K562 (cell line): ENCODE results near the gene PLAC8L1. TPM values are rescaled to one million over a fixed set of nuclear protein-coding genes. Genes with fewer than 3 reads are reported as not detected.

Source experiments
- ATAC-seq: fragments of 200-7000 bp; cut with Tn5 transposase; 3 replicates; pipeline ENCODE4 v1.9.1; 2020; ENCODE audit warnings: moderate library complexity
- BruUV-seq: library from RNA; stranded (reverse); fragments of 400-500 nt; replicated peaks from 2 replicates; lab custom pipeline; 2021; lab: Mats Ljungman, UMichigan
- CTCF ChIA-PET: fragments of 300-600 bp; formaldehyde crosslinking; extraction: SDS; loops from one replicate; lab custom pipeline; 2021; ENCODE audit warnings: low intra/inter-chr PET ratio; lab: Yijun Ruan, JAX
- POLR2A ChIA-PET: fragments of 300-600, 350-650 bp; sonication (Branson Sonifier 250); formaldehyde crosslinking; extraction: SDS; loops from one replicate; lab custom pipeline; 2021; ENCODE audit warnings: antibody characterized with exemption, inconsistent platforms; lab: Yijun Ruan, JAX
- DNase-seq, 4 experiments: peaks; one replicate each; pipeline versions ENCODE4 v3.0.0 to v3.0.0-alpha.2; 2011 to 2018; ENCODE audit warnings: low spot score in 3 of 4, mixed read lengths in 3 of 4; ENCODE audit errors: extremely low read depth in 1 of 4
- FAIRE-seq: peaks from 2 replicates; lab custom pipeline; 2011; peaks lifted over from hg19 to GRCh38; lab: Jason Lieb, UNC
- H2AFZ ChIP-seq: 2 replicates; pipeline ENCODE4 v1.6.0; 2011; ENCODE audit warnings: low read depth, low read length, control low read depth, inconsistent platforms
- H3K27ac ChIP-seq: fragments of 200-600 bp; 3 replicates; pipeline ENCODE4 v1.8.0; 2011; ENCODE audit warnings: low read depth, mild to moderate bottlenecking, control low read depth, inconsistent platforms, low read length, moderate library complexity, mixed read lengths; ENCODE audit errors: extremely low read depth
- H3K27me3 ChIP-seq, 2 experiments: fragments of 300-600 bp in 1 of 2; 2 replicates in 1 of 2; 3 replicates in 1 of 2; pipeline versions ENCODE4 v1.6.0 to v1.8.0; 2011; ENCODE audit warnings: inconsistent platforms in 2 of 2, low read length in 2 of 2, mild to moderate bottlenecking in 1 of 2, mixed read lengths in 1 of 2, moderate library complexity in 1 of 2; ENCODE audit not compliant: control insufficient read depth in 2 of 2, insufficient read depth in 2 of 2
- H3K36me3 ChIP-seq: fragments of 300-600 bp; 3 replicates; pipeline ENCODE4 v1.8.0; 2011; ENCODE audit warnings: mild to moderate bottlenecking, low read length, inconsistent platforms; ENCODE audit not compliant: control insufficient read depth, insufficient read depth
- H3K4me1 ChIP-seq, 2 experiments: fragments of 200-600 bp in 1 of 2; replicated peaks in 1 of 2; 2 replicates in 1 of 2; 3 replicates in 1 of 2; pipeline versions ENCODE4 v1.5.1 to v1.8.0; 2011; ENCODE audit warnings: inconsistent platforms in 2 of 2, low read length in 2 of 2, mild to moderate bottlenecking in 1 of 2, mixed read lengths in 1 of 2, moderate library complexity in 1 of 2; ENCODE audit not compliant: control insufficient read depth in 2 of 2, insufficient read depth in 2 of 2
- H3K4me2 ChIP-seq: 2 replicates; pipeline ENCODE4 v1.6.1; 2011; ENCODE audit warnings: low read length, control low read depth, inconsistent platforms, mixed read lengths; ENCODE audit not compliant: insufficient read depth
- H3K4me3 ChIP-seq: fragments of 200-600 bp; sonication (generic), shearing (Covaris generic); 2 replicates; pipeline ENCODE4 v1.5.1; 2016; ENCODE audit warnings: control low read depth, inconsistent platforms
- H3K79me2 ChIP-seq: fragments of 200-600 bp; 3 replicates; pipeline ENCODE4 v1.8.0; 2011; ENCODE audit warnings: low read length, inconsistent platforms; ENCODE audit not compliant: control insufficient read depth, insufficient read depth
- H3K9ac ChIP-seq, 2 experiments: 2 replicates each; pipeline versions ENCODE4 v1.6.0 to v1.6.1; 2011; ENCODE audit warnings: low read depth in 2 of 2, low read length in 2 of 2, control low read depth in 1 of 2, inconsistent platforms in 1 of 2, mild to moderate bottlenecking in 1 of 2, mixed read lengths in 1 of 2; ENCODE audit not compliant: insufficient read depth in 1 of 2
- H3K9me1 ChIP-seq: one replicate; pipeline ENCODE4 v1.6.0; 2011; ENCODE audit warnings: inconsistent platforms, mild to moderate bottlenecking, low read length, moderate library complexity; ENCODE audit not compliant: control insufficient read depth, insufficient read depth
- H3K9me3 ChIP-seq: replicated peaks from 2 replicates; pipeline ENCODE4 v1.5.1; 2011; ENCODE audit warnings: low read depth, low read length, inconsistent platforms; ENCODE audit not compliant: control insufficient read depth, insufficient read depth
- H4K20me1 ChIP-seq: replicated peaks from 2 replicates; pipeline ENCODE4 v1.6.1; 2011; ENCODE audit warnings: low read length, inconsistent platforms, mixed read lengths; ENCODE audit not compliant: control insufficient read depth, insufficient read depth
- CBFA2T3 ChIP-seq: fragments of 450-650 bp; IDR thresholded peaks from 2 replicates; pipeline ENCODE4 v1.6.1; 2017
- FOXP1 ChIP-seq: sonication (generic); formaldehyde crosslinking; IDR thresholded peaks from 2 replicates; pipeline ENCODE4 v1.8.0; 2022; ENCODE audit warnings: mild to moderate bottlenecking, missing genetic modification reagents
- KDM1A ChIP-seq, 2 experiments: fragments of 450-650 bp; IDR thresholded peaks; 2 replicates each; pipeline ENCODE4 v1.6.1; 2016; ENCODE audit warnings: mild to moderate bottlenecking in 2 of 2
- MCM2 ChIP-seq: fragments of 450-650 bp; IDR thresholded peaks from 2 replicates; pipeline ENCODE4 v1.6.1; 2017; ENCODE audit warnings: low read depth, mild to moderate bottlenecking
- NRF1 ChIP-seq, 2 experiments: fragments of 450-650 bp; IDR thresholded peaks in 1 of 2; conservative IDR thresholded peaks in 1 of 2; 2 replicates each; pipeline ENCODE4 v1.6.1; 2014; ENCODE audit warnings: mild to moderate bottlenecking in 2 of 2
- POLR2AphosphoS2 ChIP-seq: IDR thresholded peaks from 2 replicates; pipeline ENCODE4 v1.6.1; 2012; ENCODE audit warnings: low read length, improper control_type of control experiment
- RCOR1 ChIP-seq, 2 experiments: IDR thresholded peaks; 2 replicates each; pipeline ENCODE4 v1.6.1; 2012; ENCODE audit warnings: low read depth in 2 of 2, low read length in 2 of 2, borderline replicate concordance in 1 of 2, improper control_type of control experiment in 1 of 2
- SPI1 ChIP-seq: IDR thresholded peaks from 2 replicates; pipeline ENCODE4 v1.6.1; 2011; ENCODE audit warnings: low read depth, low read length, control low read depth, borderline replicate concordance
- SUPT5H ChIP-seq: fragments of 450-650 bp; IDR thresholded peaks from 2 replicates; pipeline ENCODE4 v1.6.1; 2016
- TAL1 ChIP-seq: fragments of 450-650 bp; IDR thresholded peaks from 2 replicates; pipeline ENCODE4 v1.6.1; 2016; ENCODE audit warnings: mild to moderate bottlenecking
- TCF3 ChIP-seq: sonication (generic); formaldehyde crosslinking; IDR thresholded peaks from 2 replicates; pipeline ENCODE4 v1.4.0; 2020; ENCODE audit warnings: mild to moderate bottlenecking, missing genetic modification reagents
- TOE1 ChIP-seq, 2 experiments: fragments of 450-650 bp in 1 of 2; sonication (generic) in 1 of 2; formaldehyde crosslinking in 1 of 2; IDR thresholded peaks; 2 replicates each; pipeline versions ENCODE4 v1.7.1 to v1.8.0; 2016 to 2022; ENCODE audit warnings: borderline replicate concordance in 2 of 2, mild to moderate bottlenecking in 2 of 2, antibody characterized with exemption in 1 of 2, inconsistent platforms in 1 of 2, low read depth in 1 of 2, missing genetic modification reagents in 1 of 2, moderate library complexity in 1 of 2
- WGBS: fragments of 100-300 bp; shearing (Covaris generic); methylation state at CpG from one replicate; pipeline ENCODE4 v1.1.6; 2016; ENCODE audit warnings: low coverage, mixed read lengths; ENCODE audit not compliant: insufficient coverage; ENCODE audit errors: missing lambda C conversion rate; 5-methylcytosine and 5-hydroxymethylcytosine counted together
- in situ Hi-C: fragments of 300-500 bp; cut with MboI; formaldehyde crosslinking; loops from 4 replicates; pipeline ENCODE4 v1.15.0; 2018; ENCODE audit warnings: inconsistent platforms, mixed read lengths
- intact Hi-C: fragments of 100-400 bp; cut with micrococcal nuclease; formaldehyde crosslinking; loops from 2 replicates; pipeline ENCODE4 v1.14.2; 2022
- polyA plus RNA-seq, 8 experiments: library from polyadenylated mRNA; depleted of rRNA in 4 of 8; stranded (reverse) in 5 of 8; unstranded in 3 of 8; fragments of >200 nt; fragmentation: Nextera tagmentation in 2 of 8; fragmentation: Illumina TruSeq in 1 of 8; extraction: Ambion mirVana in 2 of 8; extraction: Trizol in 1 of 8; gene quantifications; 2 replicates each; pipeline versions ENCODE4 v1.2.1 to v1.2.3, GENCODE V29; 2011 to 2014; ENCODE audit warnings: inconsistent platforms in 1 of 8, missing spikeins in 1 of 8
- total RNA-seq, 7 experiments: library from RNA; depleted of rRNA in 6 of 7; stranded (reverse); fragments of >200 nt in 6 of 7; fragmentation: Illumina TruSeq in 2 of 7; extraction: Trizol in 2 of 7; gene quantifications; 2 replicates each; pipeline versions ENCODE4 v1.2.1 to v1.2.3, GENCODE V29; 2011 to 2021; ENCODE audit warnings: low replicate concordance in 1 of 7
- TF ChIP-seq, protein P1 (sequence below): sonication (generic); IDR thresholded peaks from 2 replicates; pipeline ENCODE4 v1.6.1; 2016
- TF ChIP-seq, protein P2 (sequence below): sonication (generic); formaldehyde crosslinking; IDR thresholded peaks from 2 replicates; pipeline ENCODE4 v1.9.0; 2022; ENCODE audit warnings: mild to moderate bottlenecking, missing genetic modification reagents
- TF ChIP-seq, protein P3 (sequence below): sonication (generic); formaldehyde crosslinking; IDR thresholded peaks from 2 replicates; pipeline ENCODE4 v1.8.0; 2022; ENCODE audit warnings: mild to moderate bottlenecking, missing genetic modification reagents

The PLAC8L1 gene
- total and polyA plus RNA-seq, 9 of the 15 experiments (the other 6 are each of a cell fraction or from before 2014, with no cell fraction given) = 0.10 to 0.43 (median 0.26) TPM; not detected in 3

DNA sequence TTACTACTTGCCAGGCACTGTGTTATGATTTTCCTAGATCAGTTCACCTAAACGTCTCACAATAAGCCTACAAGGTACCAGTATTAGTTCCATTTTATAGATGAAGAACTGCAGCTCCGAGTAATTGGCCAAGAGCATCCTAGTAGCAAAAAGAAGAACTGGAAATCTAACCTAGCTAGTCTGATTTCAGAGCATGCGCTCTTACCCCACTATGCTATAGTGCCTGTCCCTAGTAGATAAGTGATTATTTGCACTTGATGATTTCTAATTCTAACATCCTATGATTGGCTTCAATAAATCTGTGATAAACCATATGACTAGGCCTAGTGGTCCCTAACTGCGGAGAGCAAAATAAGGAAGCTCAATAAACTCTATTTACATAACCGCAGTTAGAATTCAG lies 7.1 kb upstream of the PLAC8L1 start:
- intact Hi-C loops (no loop called here), in situ Hi-C loops (no loop called here)
- Histone ChIP-seq H3K9me1 (no peaks in the 10 kb centered on the region), H3K9me3 (no peaks in the 10 kb centered on the region), H3K4me3 (no peak overlapping the region), H2AFZ (no peak overlapping the region), H3K4me1 (peaks cover 7 to 12% of the 10 kb centered on the region in 2 experiments; a peak in 3 of 5 replicates), H3K9ac (no peak overlapping the region), H3K27ac (0 out of 3 replicates have a peak overlapping the region, but pooled peaks have one; percentile 53), H3K4me2 (no peak overlapping the region), H3K36me3 (peaks cover 44% of the 10 kb centered on the region; the same call in 2 of the 3 replicates), H4K20me1 (no peaks in the 10 kb centered on the region), H3K79me2 (no peaks in the 10 kb centered on the region), H3K27me3 (no peaks in the 10 kb centered on the region)
- TF ChIP-seq RCOR1 (IDR thresholded peaks at IDR 0.05; ENCODE audit: borderline replicate concordance in 1 of 2, low read depth in 2 of 2, low read length in 2 of 2) = peak in 1 of 2 experiments; percentile 30; a peak in 1 of 4 replicates
- peak; percentile 9; the same call in 1 of the 2 replicates for TF ChIP-seq TAL1
- TF ChIP-seq POLR2AphosphoS2 = peak; percentile 70; the same call in 1 of the 2 replicates
- TF ChIP-seq, protein P1, sequence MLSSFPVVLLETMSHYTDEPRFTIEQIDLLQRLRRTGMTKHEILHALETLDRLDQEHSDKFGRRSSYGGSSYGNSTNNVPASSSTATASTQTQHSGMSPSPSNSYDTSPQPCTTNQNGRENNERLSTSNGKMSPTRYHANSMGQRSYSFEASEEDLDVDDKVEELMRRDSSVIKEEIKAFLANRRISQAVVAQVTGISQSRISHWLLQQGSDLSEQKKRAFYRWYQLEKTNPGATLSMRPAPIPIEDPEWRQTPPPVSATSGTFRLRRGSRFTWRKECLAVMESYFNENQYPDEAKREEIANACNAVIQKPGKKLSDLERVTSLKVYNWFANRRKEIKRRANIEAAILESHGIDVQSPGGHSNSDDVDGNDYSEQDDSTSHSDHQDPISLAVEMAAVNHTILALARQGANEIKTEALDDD = 0 out of 2 replicates have a peak, but pooled peaks have one; percentile 33
- TF ChIP-seq FOXP1 (CRISPR knock-in tag) = no peak
- TF ChIP-seq TCF3 (CRISPR knock-in tag) = peak; percentile 41
- TF ChIP-seq KDM1A (IDR thresholded peaks at IDR 0.05) = peak in 1 of 2 experiments; percentile 17; a peak in 1 of 4 replicates
- TF ChIP-seq TOE1 (IDR thresholded peaks at IDR 0.05; ENCODE audit: borderline replicate concordance) = no peak
- TF ChIP-seq TOE1 (CRISPR knock-in tag; IDR thresholded peaks at IDR 0.05; ENCODE audit: borderline replicate concordance, low read depth) = no peak
- TF ChIP-seq CBFA2T3 = peak; percentile 36
- TF ChIP-seq, protein P2, sequence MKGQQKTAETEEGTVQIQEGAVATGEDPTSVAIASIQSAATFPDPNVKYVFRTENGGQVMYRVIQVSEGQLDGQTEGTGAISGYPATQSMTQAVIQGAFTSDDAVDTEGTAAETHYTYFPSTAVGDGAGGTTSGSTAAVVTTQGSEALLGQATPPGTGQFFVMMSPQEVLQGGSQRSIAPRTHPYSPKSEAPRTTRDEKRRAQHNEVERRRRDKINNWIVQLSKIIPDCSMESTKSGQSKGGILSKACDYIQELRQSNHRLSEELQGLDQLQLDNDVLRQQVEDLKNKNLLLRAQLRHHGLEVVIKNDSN (CRISPR knock-in tag) = no peak
- 0 out of 2 replicates have a peak, but pooled peaks have one; percentile 25 for TF ChIP-seq SUPT5H
- no peak for TF ChIP-seq MCM2
- TF ChIP-seq SPI1 = 0 out of 2 replicates have a peak, but pooled peaks have one; percentile 53
- TF ChIP-seq NRF1 (conservative IDR thresholded peaks at IDR 0.05 in 1 of 2, IDR thresholded peaks at IDR 0.05 in 1 of 2) = 0 out of 4 replicates have a peak, but pooled peaks of 1 of the 2 experiments have one; percentile 17
- TF ChIP-seq, protein P3, sequence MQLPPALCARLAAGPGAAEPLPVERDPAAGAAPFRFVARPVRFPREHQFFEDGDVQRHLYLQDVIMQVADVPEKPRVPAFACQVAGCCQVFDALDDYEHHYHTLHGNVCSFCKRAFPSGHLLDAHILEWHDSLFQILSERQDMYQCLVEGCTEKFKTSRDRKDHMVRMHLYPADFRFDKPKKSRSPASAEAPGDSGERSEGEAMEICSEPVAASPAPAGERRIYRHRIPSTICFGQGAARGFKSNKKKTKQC (CRISPR knock-in tag) = no peak
- FAIRE-seq = peak; percentile 56
- POLR2A ChIA-PET = interaction anchor here (1.5 to 2.5 kb wide), 2 partner anchors 8 to 10 kb away, joined by 5 to 8 read pairs; no protein-coding TSS in a partner anchor
- DNase-seq = peak in 2 of 4 experiments; percentile 9 to 20
- CTCF ChIA-PET = no interaction called here
- BruUV-seq = no TSS peak
- 49% methylated on average over 5 of the region's 5 CpGs for WGBS
- ATAC-seq = peak; percentile 47
